Fibroblast of the aortic adventitia (primary cell): Measurements from ENCODE around the gene MT1E. TPM values are rescaled to one million over a fixed set of nuclear protein-coding genes. Genes with fewer than 3 reads are reported as not detected.

Experiments
- DNase-seq: peaks from one replicate; pipeline ENCODE4 v3.0.0-alpha.2; 2010; ENCODE audit warnings: low read depth
- H3K4me3 ChIP-seq: 2 replicates; pipeline ENCODE4 v1.5.1; 2011; ENCODE audit warnings: low read depth, mild to moderate bottlenecking, control low read depth, low read length, moderate library complexity
- total RNA-seq: library from RNA; depleted of rRNA; stranded (reverse); fragments of >200 nt; gene quantifications from 2 replicates; pipeline ENCODE4 v1.2.3, GENCODE V29; 2012; ENCODE audit warnings: low replicate concordance
- TF ChIP-seq, protein P1 (sequence below): IDR thresholded peaks from 2 replicates; pipeline ENCODE4 v1.5.1; 2011; ENCODE audit warnings: mild to moderate bottlenecking, low read length, control low read depth, inconsistent platforms; ENCODE audit not compliant: insufficient read depth

Gene MT1E
- total RNA-seq, 1 donor = 54.7 TPM

DNA sequence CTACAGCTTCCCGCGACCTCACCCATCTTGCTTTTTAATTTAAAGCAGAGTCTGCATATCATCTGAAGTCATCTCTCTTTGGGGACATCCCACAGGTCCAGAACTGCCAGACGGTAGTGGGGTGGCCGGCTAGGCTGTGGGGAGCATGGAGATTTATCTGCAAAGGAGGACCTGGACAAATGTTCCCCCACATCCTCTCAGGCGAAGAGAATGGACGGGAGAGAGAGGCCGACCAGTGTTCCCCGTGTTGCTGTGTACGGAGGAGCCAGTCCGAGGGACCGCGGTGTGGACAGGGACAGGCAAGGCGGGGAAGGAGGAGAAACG lies 6.2 kb downstream of the MT1E start:
- H3K4me3 ChIP-seq = peak overlapping the region; percentile 51

DNA sequence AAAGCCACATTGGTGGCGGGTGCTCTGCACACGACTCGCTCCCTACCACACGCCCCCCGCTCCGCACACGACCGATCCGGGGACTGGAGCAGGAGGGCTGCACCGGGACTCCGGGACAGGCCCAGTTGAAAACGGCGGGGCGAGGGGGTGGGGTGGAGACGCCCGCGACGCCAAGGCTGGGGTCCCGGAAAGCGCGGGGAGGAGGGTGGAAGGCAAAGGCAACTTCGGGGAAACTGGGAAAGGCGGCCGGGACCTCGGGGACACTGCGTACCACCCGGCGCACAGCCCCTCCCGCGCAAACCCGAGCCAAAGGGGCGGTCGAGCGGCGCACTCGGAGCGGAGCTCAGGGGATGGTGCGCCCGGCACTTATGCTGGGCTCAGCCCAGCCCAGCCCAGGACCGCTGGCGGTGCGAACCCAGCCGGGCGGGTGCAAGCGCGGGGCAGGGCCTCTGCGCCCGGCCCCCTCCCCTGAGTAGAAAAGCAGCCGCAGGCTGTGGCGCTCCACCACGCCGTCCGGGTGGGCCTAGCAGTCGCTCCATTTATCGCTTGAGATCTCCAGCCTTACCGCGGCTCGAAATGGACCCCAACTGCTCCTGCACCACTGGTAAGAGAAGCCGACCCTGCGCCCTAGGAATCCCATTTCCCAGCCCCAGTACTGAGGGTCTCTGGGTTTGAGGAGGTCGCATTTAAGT lies 6.7 kb downstream of the MT1E start, which contains the start of gene MT1M:
Gene MT1M (plus strand): TSS at position 504 of the 692 bp plus-strand sequence. CDS start 73 bp downstream, at position 577.
- TF ChIP-seq, protein P1, sequence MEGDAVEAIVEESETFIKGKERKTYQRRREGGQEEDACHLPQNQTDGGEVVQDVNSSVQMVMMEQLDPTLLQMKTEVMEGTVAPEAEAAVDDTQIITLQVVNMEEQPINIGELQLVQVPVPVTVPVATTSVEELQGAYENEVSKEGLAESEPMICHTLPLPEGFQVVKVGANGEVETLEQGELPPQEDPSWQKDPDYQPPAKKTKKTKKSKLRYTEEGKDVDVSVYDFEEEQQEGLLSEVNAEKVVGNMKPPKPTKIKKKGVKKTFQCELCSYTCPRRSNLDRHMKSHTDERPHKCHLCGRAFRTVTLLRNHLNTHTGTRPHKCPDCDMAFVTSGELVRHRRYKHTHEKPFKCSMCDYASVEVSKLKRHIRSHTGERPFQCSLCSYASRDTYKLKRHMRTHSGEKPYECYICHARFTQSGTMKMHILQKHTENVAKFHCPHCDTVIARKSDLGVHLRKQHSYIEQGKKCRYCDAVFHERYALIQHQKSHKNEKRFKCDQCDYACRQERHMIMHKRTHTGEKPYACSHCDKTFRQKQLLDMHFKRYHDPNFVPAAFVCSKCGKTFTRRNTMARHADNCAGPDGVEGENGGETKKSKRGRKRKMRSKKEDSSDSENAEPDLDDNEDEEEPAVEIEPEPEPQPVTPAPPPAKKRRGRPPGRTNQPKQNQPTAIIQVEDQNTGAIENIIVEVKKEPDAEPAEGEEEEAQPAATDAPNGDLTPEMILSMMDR = no peak
- H3K4me3 ChIP-seq = peak within 1 kb of the TSS; percentile 51
- DNase-seq = no peak

More for the DNA sequence above, 6.2 kb downstream of the MT1E start:
- no peak for DNase-seq
- TF ChIP-seq, protein P1 = no peak

DNA sequence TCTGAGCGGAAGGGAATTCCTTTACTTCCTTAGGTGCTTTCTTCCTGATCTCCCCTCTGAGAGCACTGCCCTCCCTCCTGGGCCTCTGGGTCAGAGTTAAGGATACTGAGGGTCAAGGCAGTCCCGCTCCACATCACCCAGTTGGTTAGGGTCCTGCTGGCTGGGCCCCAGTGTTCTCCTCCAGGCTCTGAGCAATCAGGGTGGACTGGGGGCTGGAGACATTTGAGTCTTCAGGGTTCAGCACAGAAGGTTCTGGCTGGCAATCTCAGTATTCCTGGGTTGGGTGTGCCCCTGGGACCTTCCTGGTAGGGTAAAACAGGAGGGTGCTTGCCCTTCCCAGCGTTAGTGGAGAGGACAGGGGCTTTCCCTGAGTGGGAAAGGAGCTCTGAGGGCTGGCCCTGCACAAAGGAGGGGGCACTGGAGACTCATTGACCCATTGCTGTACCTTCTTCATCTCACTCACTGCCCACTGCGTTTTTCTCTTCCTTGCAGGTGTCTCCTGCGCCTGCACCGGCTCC lies 7.3 kb downstream of the MT1E start:
- no peak for DNase-seq
- peak overlapping the region; percentile 51 for H3K4me3 ChIP-seq
- TF ChIP-seq, protein P1 = no peak

DNA sequence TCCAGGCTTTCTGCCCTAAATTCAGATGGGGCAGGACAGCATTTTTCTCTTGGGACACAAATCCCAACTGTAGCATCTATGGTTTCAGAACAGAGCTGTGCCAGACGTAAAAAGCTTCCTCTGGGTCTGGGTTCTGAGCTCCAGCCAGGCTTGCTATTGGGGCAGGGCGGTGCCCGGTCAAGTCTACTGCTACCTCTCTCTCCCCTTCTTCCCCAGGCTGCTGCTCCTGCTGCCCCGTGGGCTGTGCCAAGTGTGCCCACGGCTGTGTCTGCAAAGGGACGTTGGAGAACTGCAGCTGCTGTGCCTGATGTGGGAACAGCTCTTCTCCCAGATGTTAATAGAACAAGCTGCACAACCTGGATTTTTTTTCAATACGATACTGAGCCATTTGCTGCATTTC lies 8.0 kb downstream of the MT1E start:
- DNase-seq = no peak
- TF ChIP-seq, protein P1 = no peak
- H3K4me3 ChIP-seq = no peak overlapping the region

DNA sequence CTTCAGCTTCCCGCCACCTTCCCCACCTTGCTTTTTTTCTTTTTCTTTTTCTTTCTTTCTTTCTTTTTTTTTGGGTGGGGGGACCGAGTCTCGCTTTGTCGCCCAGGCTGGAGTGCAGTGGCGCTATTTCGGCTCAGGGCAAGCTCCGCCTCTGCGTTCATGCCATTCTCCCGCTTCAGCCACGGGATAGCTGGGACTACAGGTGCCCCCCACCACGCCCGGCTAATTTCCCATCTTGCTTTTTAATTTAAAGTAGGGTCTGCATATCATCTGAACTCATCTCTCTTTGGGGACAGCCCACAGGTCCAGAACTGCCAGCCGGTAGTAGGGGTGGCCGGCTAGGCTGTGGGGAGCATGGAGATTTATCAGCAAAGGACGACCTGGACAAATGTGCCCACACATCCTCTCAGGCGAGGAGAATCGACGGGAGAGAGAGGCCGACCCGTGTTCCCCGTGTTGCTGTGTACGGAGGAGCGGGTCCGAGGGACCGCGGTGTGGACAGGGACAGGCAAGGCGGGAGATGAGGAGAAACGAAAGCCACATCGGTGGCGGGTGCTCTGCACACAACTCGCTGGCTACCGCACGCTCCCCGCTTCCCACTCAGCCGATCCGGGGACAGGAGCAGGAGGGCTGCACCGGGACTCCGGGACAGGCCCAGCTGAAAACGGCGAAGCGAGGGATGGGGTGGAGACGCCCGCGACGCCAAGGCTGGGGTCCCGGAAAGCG lies 9.3 kb downstream of the MT1E start:
- H3K4me3 ChIP-seq = no peak overlapping the region
- TF ChIP-seq, protein P1 = no peak
- DNase-seq = no peak

DNA sequence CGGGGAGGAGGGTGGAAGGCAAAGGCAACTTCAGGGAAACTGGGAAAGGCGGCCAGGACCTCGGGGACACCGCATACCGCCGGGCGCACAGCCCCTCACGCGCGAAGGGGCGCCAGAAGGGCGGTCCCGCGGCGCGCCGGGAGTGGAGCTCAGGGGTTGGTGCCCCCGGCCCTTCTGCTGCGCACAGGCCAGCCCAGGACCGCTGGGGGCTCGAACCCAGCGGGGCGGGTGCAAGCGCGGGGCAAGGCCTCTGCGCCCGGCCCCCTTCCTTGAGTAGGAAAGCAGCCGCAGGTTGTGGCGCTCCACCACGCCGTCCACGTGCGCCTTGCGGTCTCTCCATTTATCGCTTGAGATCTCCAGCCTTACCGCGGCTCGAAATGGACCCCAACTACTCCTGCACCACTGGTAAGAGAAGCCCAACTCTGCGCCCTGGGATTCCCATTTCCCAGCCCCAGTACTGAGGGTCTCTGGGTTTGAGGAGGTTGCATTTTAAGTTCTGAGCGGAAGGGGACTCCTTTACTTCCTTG lies 9.9 kb downstream of the MT1E start:
- H3K4me3 ChIP-seq = no peak overlapping the region
- TF ChIP-seq, protein P1 = no peak
- DNase-seq = no peak
